ENCODE results near the gene RAB40A. TPM values are rescaled to one million over a fixed set of nuclear protein-coding genes. Genes with fewer than 3 reads are reported as not detected.

The RAB40A gene
- total RNA-seq, 3 donors from 2014 or later: 0.48 to 2.5 (median 2.3) TPM

GRCh38 chrX:103529550-103529949, 10.3 kb upstream of the RAB40A start:
- TF ChIP-seq POLR2A (IDR thresholded peaks at IDR 0.05): no peak
- TF ChIP-seq CTCF (IDR thresholded peaks at IDR 0.05): no peak
- no peak for TF ChIP-seq POLR2AphosphoS5 (IDR thresholded peaks at IDR 0.05)
- Histone ChIP-seq H3K4me1 (no peaks in the 10 kb centered on the region), H3K9me3 (no peaks in the 10 kb centered on the region), H3K27ac (no peak overlapping the region), H3K36me3 (no peaks in the 10 kb centered on the region), H3K27me3 (peaks cover 0 to 63% of the 10 kb centered on the region in 2 donors), H3K4me3 (no peak overlapping the region)
- no peak for DNase-seq (ENCODE audit: low spot score in 2 of 2)
- intact Hi-C loops (cut with DNase I; ENCODE audit: low total_unique reads): no loop called here

GRCh38 chrX:103524747-103525146, 5.5 kb upstream of the RAB40A start:
- TF ChIP-seq CTCF (IDR thresholded peaks at IDR 0.05) (no peak), POLR2A (IDR thresholded peaks at IDR 0.05) (no peak), POLR2AphosphoS5 (IDR thresholded peaks at IDR 0.05) (no peak)
- H3K4me3 ChIP-seq: no peak overlapping the region
- intact Hi-C loops (cut with DNase I; ENCODE audit: low total_unique reads): no loop called here

GRCh38 chrX:103523605-103524004, 4.3 kb upstream of the RAB40A start:
- H3K36me3 ChIP-seq: no peaks in the 10 kb centered on the region
- H3K27me3 ChIP-seq: peaks cover 0 to 30% of the 10 kb centered on the region in 2 donors
- H3K9me3 ChIP-seq: no peaks in the 10 kb centered on the region
- intact Hi-C loops (cut with DNase I; ENCODE audit: low total_unique reads): no loop called here
- DNase-seq (ENCODE audit: low spot score in 2 of 2): no peak
- TF ChIP-seq CTCF (IDR thresholded peaks at IDR 0.05) (no peak), POLR2A (IDR thresholded peaks at IDR 0.05) (no peak), POLR2AphosphoS5 (IDR thresholded peaks at IDR 0.05) (no peak)
- H3K4me3 ChIP-seq: no peak overlapping the region
- H3K4me1 ChIP-seq: no peaks in the 10 kb centered on the region
- H3K27ac ChIP-seq: no peak overlapping the region

More at GRCh38 chrX:103524747-103525146, 5.5 kb upstream of the RAB40A start:
- Histone ChIP-seq H3K27me3 (peaks cover 0 to 33% of the 10 kb centered on the region in 2 donors), H3K27ac (no peak overlapping the region), H3K36me3 (no peaks in the 10 kb centered on the region), H3K9me3 (no peaks in the 10 kb centered on the region), H3K4me1 (no peaks in the 10 kb centered on the region)
- DNase-seq (ENCODE audit: low spot score in 2 of 2): no peak

- H3K27me3 ChIP-seq: peaks cover 0 to 31% of the 10 kb centered on the region in 2 donors
- DNase-seq (ENCODE audit: low spot score in 2 of 2): no peak
- intact Hi-C loops (cut with DNase I; ENCODE audit: low total_unique reads): no loop called here
Observed at GRCh38 chrX:103520386-103520785, 1.1 kb upstream of the RAB40A start.

GRCh38 chrX:103518571-103518970, 718 bp downstream of the RAB40A start:
- Histone ChIP-seq H3K4me1 (no peaks in the 10 kb centered on the region), H3K4me3 (no peak overlapping the region), H3K36me3 (no peaks in the 10 kb centered on the region), H3K27me3 (peaks cover 0 to 25% of the 10 kb centered on the region in 2 donors), H3K9me3 (no peaks in the 10 kb centered on the region), H3K27ac (no peak overlapping the region)
- intact Hi-C loops (cut with DNase I; ENCODE audit: low total_unique reads): no loop called here
- no peak for DNase-seq (ENCODE audit: low spot score in 2 of 2)
- no peak for TF ChIP-seq CTCF (IDR thresholded peaks at IDR 0.05)
- TF ChIP-seq POLR2AphosphoS5 (IDR thresholded peaks at IDR 0.05): no peak
- TF ChIP-seq POLR2A (IDR thresholded peaks at IDR 0.05): no peak

More at GRCh38 chrX:103520386-103520785, 1.1 kb upstream of the RAB40A start:
- H3K4me1 ChIP-seq: no peaks in the 10 kb centered on the region
- H3K9me3 ChIP-seq: no peaks in the 10 kb centered on the region
- TF ChIP-seq POLR2A (IDR thresholded peaks at IDR 0.05): no peak
- no peak for TF ChIP-seq CTCF (IDR thresholded peaks at IDR 0.05)
- TF ChIP-seq POLR2AphosphoS5 (IDR thresholded peaks at IDR 0.05): no peak
- H3K36me3 ChIP-seq: no peaks in the 10 kb centered on the region
- H3K27ac ChIP-seq: no peak overlapping the region
- H3K4me3 ChIP-seq: no peak overlapping the region
